ENCODE data around the gene RHOD. TPM values are rescaled to one million over a fixed set of nuclear protein-coding genes. Genes with fewer than 3 reads are reported as not detected.

RHOD gene
- total RNA-seq, 1 experiment from 2014 or later: 13.1 TPM

- TF ChIP-seq ARID4B (CRISPR knock-in tag; IDR thresholded peaks at IDR 0.05; ENCODE audit: borderline replicate concordance) (no peak), ZNF138 (CRISPR knock-in tag; conservative IDR thresholded peaks at IDR 0.05) (no peak), HMGXB4 (CRISPR knock-in tag; IDR thresholded peaks at IDR 0.05) (no peak), PREB (CRISPR knock-in tag; IDR thresholded peaks at IDR 0.05; ENCODE audit: borderline replicate concordance) (no peak), JUN (CRISPR knock-in tag; IDR thresholded peaks at IDR 0.05) (no peak), NR2C2 (CRISPR knock-in tag; IDR thresholded peaks at IDR 0.05) (no peak), SP1 (CRISPR knock-in tag; conservative IDR thresholded peaks at IDR 0.05) (no peak), MYBL2 (CRISPR knock-in tag; IDR thresholded peaks at IDR 0.05) (no peak), ATF3 (CRISPR knock-in tag; conservative IDR thresholded peaks at IDR 0.05) (no peak)
Observed at GRCh38 chr11:67044496-67044895, 12.2 kb upstream of the RHOD start (continued).

- H3K4me3 Mint-ChIP-seq: no peak overlapping the region
- no peaks in the 10 kb centered on the region for H3K36me3 Mint-ChIP-seq
- H3K27me3 Mint-ChIP-seq (ENCODE audit: low read depth): no peaks in the 10 kb centered on the region
- POLR2A ChIA-PET: no interaction called here
- CTCF ChIA-PET: no interaction called here
- no peak overlapping the region for H3K27ac Mint-ChIP-seq
- no peak for ATAC-seq
- H3K4me1 Mint-ChIP-seq: no peaks in the 10 kb centered on the region
- DNase-seq (ENCODE audit: low spot score): no peak
- H3K9me3 Mint-ChIP-seq: no peaks in the 10 kb centered on the region
- TF ChIP-seq ATF3 (CRISPR knock-in tag; conservative IDR thresholded peaks at IDR 0.05) (no peak), OVOL2 (CRISPR knock-in tag; IDR thresholded peaks at IDR 0.05; ENCODE audit: borderline replicate concordance) (no peak), ZNF138 (CRISPR knock-in tag; conservative IDR thresholded peaks at IDR 0.05) (no peak), SMAD4 (CRISPR knock-in tag; IDR thresholded peaks at IDR 0.05) (no peak), SP1 (CRISPR knock-in tag; conservative IDR thresholded peaks at IDR 0.05) (no peak), TCF7 (CRISPR knock-in tag; IDR thresholded peaks at IDR 0.05; ENCODE audit: low read depth) (no peak), ZSCAN18 (CRISPR knock-in tag; IDR thresholded peaks at IDR 0.05) (no peak), NR1H2 (CRISPR knock-in tag; IDR thresholded peaks at IDR 0.05) (no peak), E2F1 (CRISPR knock-in tag; IDR thresholded peaks at IDR 0.05) (no peak)
Observed at GRCh38 chr11:67045314-67045713, 11.3 kb upstream of the RHOD start.

Measured in WTC11 (cell line).